GM12865 (cell line): ENCODE measurements around the gene ACOXL.
"Not testable (repeated sequence)": the region's sequence is repeated elsewhere in the genome, so short reads cannot be mapped to it uniquely, and the experiment has no call there.

ENCODE experiments used
- DNase-seq: peaks from one replicate; pipeline ENCODE4 v3.0.0; 2010; ENCODE audit warnings: low read depth
- H3K4me3 ChIP-seq: 2 replicates; pipeline ENCODE4 v1.5.1; 2011; ENCODE audit warnings: mild to moderate bottlenecking, low read depth, low read length, control low read depth
- TF ChIP-seq, protein P1 (sequence below): IDR thresholded peaks from 2 replicates; pipeline ENCODE4 v1.5.1; 2011; ENCODE audit warnings: low read length, control low read depth, low read depth, inconsistent platforms; ENCODE audit not compliant: insufficient read depth; ENCODE audit errors: missing control alignments

The ACOXL gene

DNA sequence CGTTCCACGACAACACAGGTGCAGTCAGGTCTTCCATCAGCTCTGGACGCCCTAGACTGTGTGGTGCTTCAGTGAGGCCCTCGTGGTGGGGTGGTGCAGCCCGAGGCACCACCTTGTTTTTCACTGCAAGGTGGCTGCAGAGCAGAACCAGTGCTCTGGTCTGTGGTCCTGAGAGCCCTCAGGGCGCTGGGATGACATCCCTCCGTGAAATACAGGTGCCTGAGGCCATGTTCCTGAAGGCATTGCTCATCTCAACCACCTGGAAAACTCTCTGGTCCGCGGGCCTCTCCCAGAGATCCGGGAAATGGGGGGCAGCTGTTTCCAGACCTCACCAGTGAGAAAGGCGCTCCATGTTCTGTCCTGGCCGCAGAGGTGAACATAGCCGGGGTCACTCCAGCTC lies 119.2 kb downstream of the ACOXL start:
- TF ChIP-seq, protein P1, sequence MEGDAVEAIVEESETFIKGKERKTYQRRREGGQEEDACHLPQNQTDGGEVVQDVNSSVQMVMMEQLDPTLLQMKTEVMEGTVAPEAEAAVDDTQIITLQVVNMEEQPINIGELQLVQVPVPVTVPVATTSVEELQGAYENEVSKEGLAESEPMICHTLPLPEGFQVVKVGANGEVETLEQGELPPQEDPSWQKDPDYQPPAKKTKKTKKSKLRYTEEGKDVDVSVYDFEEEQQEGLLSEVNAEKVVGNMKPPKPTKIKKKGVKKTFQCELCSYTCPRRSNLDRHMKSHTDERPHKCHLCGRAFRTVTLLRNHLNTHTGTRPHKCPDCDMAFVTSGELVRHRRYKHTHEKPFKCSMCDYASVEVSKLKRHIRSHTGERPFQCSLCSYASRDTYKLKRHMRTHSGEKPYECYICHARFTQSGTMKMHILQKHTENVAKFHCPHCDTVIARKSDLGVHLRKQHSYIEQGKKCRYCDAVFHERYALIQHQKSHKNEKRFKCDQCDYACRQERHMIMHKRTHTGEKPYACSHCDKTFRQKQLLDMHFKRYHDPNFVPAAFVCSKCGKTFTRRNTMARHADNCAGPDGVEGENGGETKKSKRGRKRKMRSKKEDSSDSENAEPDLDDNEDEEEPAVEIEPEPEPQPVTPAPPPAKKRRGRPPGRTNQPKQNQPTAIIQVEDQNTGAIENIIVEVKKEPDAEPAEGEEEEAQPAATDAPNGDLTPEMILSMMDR, result no peak

DNA sequence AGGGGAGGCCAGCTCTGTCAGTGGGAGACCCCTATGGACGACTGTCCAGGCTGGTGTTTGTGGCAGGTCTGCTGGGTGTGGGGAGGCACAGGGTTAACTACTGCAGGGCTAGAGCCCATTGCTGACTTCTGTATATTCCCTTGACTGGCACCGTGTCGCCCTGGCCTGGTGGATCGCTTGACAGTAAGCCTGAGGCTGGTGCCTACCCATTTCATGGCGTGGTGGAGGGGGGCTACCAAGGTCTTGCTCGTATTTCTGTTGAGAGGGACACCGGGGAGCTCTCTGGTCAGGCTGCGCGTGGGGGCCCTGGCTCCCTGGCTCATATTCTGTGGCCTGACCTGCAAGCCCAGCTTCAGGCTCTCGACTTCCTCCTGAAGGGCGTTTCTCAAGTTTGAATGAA lies 119.7 kb downstream of the ACOXL start:
- no peak for DNase-seq
- TF ChIP-seq, protein P1, result no peak
- no peak overlapping the region for H3K4me3 ChIP-seq

More for the DNA sequence above, 119.2 kb downstream of the ACOXL start:
- H3K4me3 ChIP-seq, result no peak overlapping the region
- no peak for DNase-seq

GRCh38 chr2:110852541-110853263 lies 120.3 kb downstream of the ACOXL start:
- TF ChIP-seq, protein P1, result no peak
- no peak for DNase-seq
- no peak overlapping the region for H3K4me3 ChIP-seq

DNA sequence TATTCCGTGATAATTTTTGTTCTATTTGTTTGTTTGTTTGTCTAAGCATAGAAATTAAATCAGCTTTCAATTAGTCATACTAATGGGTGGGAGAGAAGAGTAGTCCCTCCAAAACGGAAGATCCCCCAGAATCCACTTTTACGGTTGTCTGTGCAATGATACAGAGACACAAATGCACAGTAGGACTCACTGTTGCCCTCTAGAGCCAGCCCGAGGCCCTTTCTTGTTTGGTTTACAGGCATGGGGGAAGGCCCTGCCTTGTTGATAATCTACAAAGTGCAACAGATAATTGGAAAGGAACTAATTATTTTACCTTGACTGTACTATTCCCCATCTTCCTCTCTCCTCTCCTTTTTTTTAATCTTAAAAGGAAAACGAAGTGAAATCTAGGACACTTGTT lies 121.1 kb downstream of the ACOXL start:
- peak; percentile 70 for DNase-seq
- TF ChIP-seq, protein P1, result peak; percentile 71

DNA sequence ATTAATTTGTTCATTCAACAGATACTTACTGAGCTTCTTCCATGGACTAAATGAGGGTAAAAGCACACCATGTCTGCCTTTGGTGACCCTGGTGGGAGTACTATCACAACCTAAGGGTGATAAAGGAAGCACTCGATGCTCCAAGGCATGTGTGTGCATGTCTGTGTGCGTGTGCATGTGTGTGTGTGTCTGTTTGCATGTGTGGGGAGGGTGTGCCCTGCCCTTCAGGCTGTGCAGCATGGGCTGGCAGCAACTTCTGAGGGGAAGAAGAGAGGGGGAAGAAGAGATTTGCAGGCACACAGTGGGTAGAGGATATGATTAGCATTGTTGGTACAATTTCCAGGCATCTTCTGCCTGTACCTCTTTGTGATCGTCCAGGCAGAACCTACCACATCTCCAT lies 121.6 kb downstream of the ACOXL start:
- no peak overlapping the region for H3K4me3 ChIP-seq
- DNase-seq, result no peak
- TF ChIP-seq, protein P1, result no peak

More for the DNA sequence above, 121.1 kb downstream of the ACOXL start:
- no peak overlapping the region for H3K4me3 ChIP-seq

- peak; percentile 75 for DNase-seq
- H3K4me3 ChIP-seq, result no peak overlapping the region
- TF ChIP-seq, protein P1, result peak; percentile 40
These were observed 122.1 kb downstream of the ACOXL start for GRCh38 chr2:110854355-110855081.

DNA sequence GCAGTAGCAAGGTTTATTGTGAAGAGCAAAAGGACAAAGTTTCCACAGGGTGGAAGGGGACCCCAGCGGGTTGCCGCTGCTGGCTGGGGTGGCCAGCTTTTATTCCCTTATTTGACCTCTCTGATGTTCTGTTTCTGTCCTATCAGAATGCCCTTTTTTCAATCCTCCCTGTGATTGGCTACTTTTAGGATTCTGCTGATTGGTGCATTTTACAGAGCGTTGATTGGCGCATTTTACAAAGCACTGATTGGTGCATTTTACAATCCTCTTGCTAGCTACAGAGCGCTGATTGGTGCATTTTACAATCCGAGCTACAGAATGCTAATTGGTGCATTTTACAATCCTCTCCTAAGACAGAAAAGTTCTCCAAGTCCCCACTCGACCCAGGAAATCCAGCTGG lies 123.5 kb downstream of the ACOXL start:
- H3K4me3 ChIP-seq, DNase-seq: not testable (repeated sequence)
